ENCODE data around the gene WWOX. TPM values are rescaled to one million over a fixed set of nuclear protein-coding genes. Genes with fewer than 3 reads are reported as not detected.

Gene WWOX
- total RNA-seq, 1 donor from 2014 or later: 43.2 TPM

DNA sequence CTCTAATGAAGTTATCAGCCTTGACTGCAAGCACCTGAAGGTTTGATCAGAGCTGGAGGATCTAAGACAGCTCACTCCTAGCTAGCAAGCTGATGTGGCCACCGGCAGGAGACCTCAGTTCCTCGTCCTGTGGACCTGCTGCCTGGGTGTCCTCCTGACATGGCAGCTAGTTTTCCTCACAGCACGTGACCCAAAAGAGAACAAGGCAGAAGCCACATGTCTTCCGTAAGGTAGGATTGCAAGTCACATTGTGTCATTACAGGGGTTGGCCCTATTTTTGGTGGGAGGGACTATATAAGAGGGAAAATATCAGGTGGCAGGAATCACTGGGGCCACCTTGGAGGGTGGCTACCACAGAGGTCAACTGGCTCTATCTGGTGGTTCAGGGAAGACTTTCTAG, 18.1 kb upstream of the WWOX start:
- Mint-ChIP-seq H3K27me3 (peaks cover 21% of the 10 kb centered on the region), H3K4me3 (ENCODE audit: low read depth) (no peak overlapping the region)

GRCh38 chr16:78091419-78091818, 8.0 kb upstream of the WWOX start:
- H3K4me1 Mint-ChIP-seq (ENCODE audit: low read depth): peaks cover 4% of the 10 kb centered on the region
- peak overlapping the region; percentile 19 for H3K27ac Mint-ChIP-seq
- no peaks in the 10 kb centered on the region for H3K36me3 Mint-ChIP-seq (ENCODE audit: insufficient read depth)
- TF ChIP-seq, protein P1, sequence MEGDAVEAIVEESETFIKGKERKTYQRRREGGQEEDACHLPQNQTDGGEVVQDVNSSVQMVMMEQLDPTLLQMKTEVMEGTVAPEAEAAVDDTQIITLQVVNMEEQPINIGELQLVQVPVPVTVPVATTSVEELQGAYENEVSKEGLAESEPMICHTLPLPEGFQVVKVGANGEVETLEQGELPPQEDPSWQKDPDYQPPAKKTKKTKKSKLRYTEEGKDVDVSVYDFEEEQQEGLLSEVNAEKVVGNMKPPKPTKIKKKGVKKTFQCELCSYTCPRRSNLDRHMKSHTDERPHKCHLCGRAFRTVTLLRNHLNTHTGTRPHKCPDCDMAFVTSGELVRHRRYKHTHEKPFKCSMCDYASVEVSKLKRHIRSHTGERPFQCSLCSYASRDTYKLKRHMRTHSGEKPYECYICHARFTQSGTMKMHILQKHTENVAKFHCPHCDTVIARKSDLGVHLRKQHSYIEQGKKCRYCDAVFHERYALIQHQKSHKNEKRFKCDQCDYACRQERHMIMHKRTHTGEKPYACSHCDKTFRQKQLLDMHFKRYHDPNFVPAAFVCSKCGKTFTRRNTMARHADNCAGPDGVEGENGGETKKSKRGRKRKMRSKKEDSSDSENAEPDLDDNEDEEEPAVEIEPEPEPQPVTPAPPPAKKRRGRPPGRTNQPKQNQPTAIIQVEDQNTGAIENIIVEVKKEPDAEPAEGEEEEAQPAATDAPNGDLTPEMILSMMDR (IDR thresholded peaks at IDR 0.05; ENCODE audit: unreplicated experiment): no peak
- peaks cover 3% of the 10 kb centered on the region for H3K27me3 Mint-ChIP-seq
- DNase-seq (ENCODE audit: low spot score, unreplicated experiment): no peak
- no peak overlapping the region for H3K4me3 Mint-ChIP-seq (ENCODE audit: low read depth)
- H3K9me3 Mint-ChIP-seq (ENCODE audit: low read depth): peaks cover 3% of the 10 kb centered on the region

More for the DNA sequence above, 18.1 kb upstream of the WWOX start:
- H3K36me3 Mint-ChIP-seq (ENCODE audit: insufficient read depth): no peaks in the 10 kb centered on the region
- no peak for DNase-seq (ENCODE audit: low spot score, unreplicated experiment)
- no peaks in the 10 kb centered on the region for H3K9me3 Mint-ChIP-seq (ENCODE audit: low read depth)
- no peak overlapping the region for H3K27ac Mint-ChIP-seq
- no peaks in the 10 kb centered on the region for H3K4me1 Mint-ChIP-seq (ENCODE audit: low read depth)
- TF ChIP-seq, protein P1 (IDR thresholded peaks at IDR 0.05; ENCODE audit: unreplicated experiment): no peak

DNA sequence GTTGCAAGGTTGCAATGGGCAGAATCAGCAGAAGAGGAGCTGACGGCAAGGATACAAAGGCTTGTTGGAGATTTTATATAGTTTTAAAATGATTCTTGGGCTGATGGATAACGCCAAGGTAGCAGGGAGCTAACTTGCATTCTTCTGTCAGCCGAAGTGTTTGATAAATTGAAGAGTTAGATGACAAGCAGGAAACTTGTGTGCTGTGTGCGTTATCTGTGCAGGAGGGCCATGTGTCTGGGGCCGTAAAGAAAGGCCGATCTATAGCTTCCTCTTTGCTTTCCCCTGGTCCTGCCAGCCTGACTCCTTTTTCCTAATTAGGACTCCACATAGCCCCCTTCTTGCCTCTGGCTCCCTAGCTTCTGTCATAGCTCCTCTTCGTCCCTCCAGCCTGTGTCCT, 6.7 kb upstream of the WWOX start:
- Mint-ChIP-seq H3K4me1 (ENCODE audit: low read depth) (peaks cover 4% of the 10 kb centered on the region), H3K27me3 (peaks cover 3% of the 10 kb centered on the region), H3K36me3 (ENCODE audit: insufficient read depth) (no peaks in the 10 kb centered on the region), H3K27ac (no peak overlapping the region), H3K4me3 (ENCODE audit: low read depth) (no peak overlapping the region), H3K9me3 (ENCODE audit: low read depth) (peaks cover 3% of the 10 kb centered on the region)
- TF ChIP-seq, protein P1 (IDR thresholded peaks at IDR 0.05; ENCODE audit: unreplicated experiment): no peak
- no peak for DNase-seq (ENCODE audit: low spot score, unreplicated experiment)

- no peak overlapping the region for H3K4me3 Mint-ChIP-seq (ENCODE audit: low read depth)
- TF ChIP-seq, protein P1 (IDR thresholded peaks at IDR 0.05; ENCODE audit: unreplicated experiment): peak; percentile 58
- H3K36me3 Mint-ChIP-seq (ENCODE audit: insufficient read depth): no peaks in the 10 kb centered on the region
- no peak overlapping the region for H3K27ac Mint-ChIP-seq
- peaks cover 9% of the 10 kb centered on the region for H3K4me1 Mint-ChIP-seq (ENCODE audit: low read depth)
- no peak for DNase-seq (ENCODE audit: low spot score, unreplicated experiment)
- peaks cover 3% of the 10 kb centered on the region for H3K9me3 Mint-ChIP-seq (ENCODE audit: low read depth)
- peaks cover 3% of the 10 kb centered on the region for H3K27me3 Mint-ChIP-seq
Observed at GRCh38 chr16:78094166-78094565, 5.3 kb upstream of the WWOX start.

DNA sequence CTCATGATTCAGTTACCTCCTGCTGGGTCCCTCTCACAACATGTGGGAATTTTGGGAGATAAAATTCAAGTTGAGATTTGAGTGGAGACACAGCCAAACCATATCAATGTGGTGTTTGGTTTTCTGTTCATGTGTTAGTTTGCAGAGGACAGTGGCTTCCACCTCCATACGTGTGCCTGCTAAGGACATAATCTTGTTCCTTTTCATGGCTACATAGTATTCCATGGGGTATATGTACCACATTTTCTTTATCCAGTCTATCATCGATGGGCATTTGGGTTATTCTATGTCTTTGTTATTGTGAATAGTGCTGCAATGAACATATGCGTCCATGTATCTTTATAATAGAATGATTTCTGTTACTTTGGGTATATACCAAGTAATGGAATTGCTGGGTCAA, 4.5 kb upstream of the WWOX start:
- H3K36me3 Mint-ChIP-seq (ENCODE audit: insufficient read depth): no peaks in the 10 kb centered on the region
- H3K4me3 Mint-ChIP-seq (ENCODE audit: low read depth): no peak overlapping the region
- peaks cover 3% of the 10 kb centered on the region for H3K9me3 Mint-ChIP-seq (ENCODE audit: low read depth)
- H3K27me3 Mint-ChIP-seq: peaks cover 3% of the 10 kb centered on the region
- peaks cover 9% of the 10 kb centered on the region for H3K4me1 Mint-ChIP-seq (ENCODE audit: low read depth)
- DNase-seq (ENCODE audit: low spot score, unreplicated experiment): no peak
- H3K27ac Mint-ChIP-seq: no peak overlapping the region
- TF ChIP-seq, protein P1 (IDR thresholded peaks at IDR 0.05; ENCODE audit: unreplicated experiment): no peak
